GM19023 (cell line): ENCODE measurements around the gene ATP6V0C.
A peak's percentile ranks its signal among the peaks of the same experiment; 100 is the strongest.
"Not testable (repeated sequence)": the region's sequence is repeated elsewhere in the genome, so short reads cannot be mapped to it uniquely, and the experiment has no call there.

Source experiments
- ATAC-seq: cut with Tn5 transposase; IDR thresholded peaks from one replicate; pipeline ENCODE4 v1.9.1; 2021; ENCODE audit warnings: mild to moderate bottlenecking, moderate library complexity; ENCODE audit not compliant: unreplicated experiment

The ATP6V0C gene

DNA sequence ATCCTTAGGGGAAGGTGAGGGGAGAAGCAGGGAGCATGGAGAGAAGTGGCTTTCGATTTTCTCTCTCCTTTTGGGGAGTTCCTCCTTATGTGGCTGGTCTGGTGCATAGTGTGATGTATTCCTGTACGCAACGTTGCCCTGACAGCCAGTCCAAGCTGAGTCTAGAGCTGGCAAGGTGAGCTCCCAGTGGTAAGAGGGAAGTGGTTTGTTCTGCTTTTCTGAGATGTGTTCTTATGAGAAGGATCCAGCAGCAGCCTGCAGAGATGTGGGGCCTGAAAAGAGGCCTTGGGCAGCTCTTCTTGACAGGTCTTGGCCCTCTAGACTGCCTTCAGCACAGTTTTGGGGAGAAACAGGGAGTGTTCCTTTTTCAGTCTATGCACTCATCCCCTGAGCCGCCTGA lies 27.2 kb downstream of the ATP6V0C start:
- not testable (repeated sequence) for ATAC-seq

DNA sequence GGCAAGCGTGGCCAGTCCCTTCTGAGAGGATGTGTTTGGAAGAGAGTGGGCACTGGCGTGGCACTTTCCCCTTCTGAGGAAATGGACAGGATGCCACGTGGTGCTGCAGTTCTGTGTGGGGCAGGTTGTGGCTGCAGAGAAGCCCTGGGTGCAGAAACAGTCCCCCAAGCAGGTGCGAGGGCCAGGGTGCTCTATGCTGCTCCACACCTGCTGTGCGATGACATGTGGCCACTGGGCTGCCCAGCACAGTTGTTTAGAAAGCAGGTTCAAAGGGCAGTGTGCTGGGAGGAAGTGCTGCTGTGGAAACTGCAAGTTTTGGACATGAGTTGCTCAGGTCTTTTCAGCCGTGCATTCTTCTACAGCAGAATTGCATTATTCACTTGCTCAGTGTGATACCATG lies 27.7 kb downstream of the ATP6V0C start:
- ATAC-seq = not testable (repeated sequence)

DNA sequence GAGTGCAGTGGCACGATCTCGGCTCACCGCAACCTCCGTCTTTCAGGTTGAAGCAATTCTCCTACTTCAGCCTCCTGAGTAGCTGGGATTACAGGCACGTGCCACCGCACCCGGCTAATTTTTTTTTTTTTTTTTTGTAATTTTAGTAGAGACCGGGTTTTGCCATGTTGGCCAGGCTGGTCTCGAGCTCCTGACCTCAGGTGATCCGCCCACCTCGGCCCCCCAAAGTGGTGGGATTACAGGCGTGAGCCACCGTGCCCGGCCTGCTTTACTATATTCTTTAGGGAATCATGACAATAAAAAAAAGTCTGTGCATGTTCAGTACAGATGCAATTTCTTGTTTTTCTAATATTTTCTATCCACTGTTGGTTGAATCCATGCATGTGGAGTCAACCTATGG lies 30.0 kb downstream of the ATP6V0C start:
- ATAC-seq = not testable (repeated sequence)

DNA sequence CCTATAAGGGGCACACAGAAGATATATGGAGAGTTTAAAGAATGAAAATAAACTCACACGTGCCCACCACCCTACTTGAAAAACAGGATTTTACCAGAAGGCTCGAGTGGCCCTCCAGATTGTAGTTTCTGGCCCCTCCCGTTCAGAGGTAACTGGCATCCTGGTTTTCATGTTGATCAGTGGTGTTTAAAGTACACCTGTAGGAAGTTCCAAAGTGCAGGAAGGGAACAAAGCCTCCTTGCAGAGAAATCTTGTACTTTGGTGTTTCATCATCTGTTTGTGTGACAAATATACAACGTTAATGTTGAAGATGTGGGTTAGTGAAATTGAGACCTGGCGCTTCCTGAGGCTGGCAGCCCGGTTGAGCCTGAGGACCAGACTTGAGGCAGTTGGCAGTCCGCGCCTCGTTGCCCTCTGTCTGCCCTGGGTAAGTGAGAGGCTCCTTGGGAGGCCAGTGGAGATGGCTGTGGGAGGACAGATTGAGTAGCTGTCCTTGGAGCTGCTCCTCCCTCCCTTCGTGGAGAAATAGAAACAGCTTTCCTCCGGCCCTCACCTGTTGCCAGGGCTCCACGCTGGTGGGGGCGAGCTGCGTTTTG lies 36.6 kb downstream of the ATP6V0C start:
- not testable (repeated sequence) for ATAC-seq

DNA sequence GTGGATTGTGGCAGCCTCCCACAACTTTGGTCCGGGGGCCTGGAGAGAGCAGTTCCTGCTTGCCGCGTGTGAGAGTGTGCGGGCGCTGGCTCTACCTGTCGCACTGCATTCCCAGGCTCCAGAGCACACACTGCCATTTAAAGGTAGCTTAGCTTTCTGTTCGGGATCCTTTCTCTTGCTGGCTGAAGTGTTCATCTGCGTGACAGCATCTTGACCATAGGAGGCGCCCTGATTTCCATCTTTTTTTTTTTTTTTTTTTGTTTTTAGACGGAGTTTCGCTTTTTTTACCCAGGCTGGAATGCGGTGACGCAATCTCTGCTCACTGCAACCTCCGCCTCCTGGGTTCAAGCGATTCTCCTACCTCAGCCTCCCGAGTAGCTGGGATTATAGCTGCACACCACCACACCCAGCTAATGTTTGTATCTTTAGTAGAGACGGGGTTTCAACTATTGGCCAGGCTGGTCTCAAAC lies 37.7 kb downstream of the ATP6V0C start:
- ATAC-seq = not testable (repeated sequence)

DNA sequence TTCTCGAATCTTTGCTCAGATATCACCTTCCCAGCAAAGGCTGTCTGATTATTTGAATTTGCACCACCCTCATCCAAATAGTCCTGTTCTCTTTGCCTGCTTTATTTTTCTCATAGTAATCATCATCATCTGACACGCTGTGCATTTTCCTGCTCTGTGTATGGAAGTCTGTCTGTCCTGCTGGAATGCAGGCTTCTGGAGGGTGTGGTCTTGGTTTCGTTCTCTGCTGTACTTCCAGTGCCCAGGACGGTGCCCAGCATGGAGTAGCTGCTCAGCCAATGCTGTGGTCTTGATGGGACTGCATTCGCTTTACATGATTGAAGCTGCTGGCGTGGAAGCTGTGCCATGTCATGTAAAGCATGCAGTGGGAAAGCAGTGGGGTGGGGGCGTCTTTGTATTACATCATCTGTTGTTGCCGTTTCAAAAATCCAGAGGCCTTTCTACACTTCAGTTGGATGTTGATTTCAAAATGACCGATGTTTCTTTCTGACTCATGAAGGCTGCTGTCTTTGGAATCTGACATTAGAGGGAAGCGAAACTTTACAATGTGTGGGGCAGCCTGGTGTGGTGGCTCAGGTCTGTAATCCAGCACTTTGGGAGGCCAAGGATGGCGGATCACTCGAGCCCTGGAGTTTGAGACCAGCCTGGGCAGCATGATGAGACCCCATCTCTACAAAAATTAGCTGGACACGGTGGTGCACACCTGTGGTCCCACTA lies 41.1 kb downstream of the ATP6V0C start:
- not testable (repeated sequence) for ATAC-seq

DNA sequence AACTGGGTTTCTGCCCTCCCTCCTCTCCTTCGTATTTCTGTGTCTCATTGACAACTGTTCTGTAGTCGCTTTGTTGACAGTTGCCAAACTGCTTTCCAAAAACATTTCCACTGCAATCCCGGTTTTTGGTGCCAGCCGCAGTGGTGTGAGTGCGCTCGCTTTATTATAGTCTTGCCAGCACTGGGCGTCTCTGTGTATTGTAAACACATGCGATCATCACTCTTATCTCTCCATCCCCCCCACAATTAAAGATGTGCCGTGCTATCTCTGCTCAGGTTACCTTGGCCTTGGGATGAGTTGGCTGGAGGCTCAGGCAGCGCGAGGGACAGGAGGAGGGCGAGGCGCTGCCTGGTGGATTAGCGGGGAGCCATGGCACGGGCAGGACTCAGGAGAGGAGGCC lies 43.4 kb downstream of the ATP6V0C start:
- ATAC-seq = not testable (repeated sequence)

DNA sequence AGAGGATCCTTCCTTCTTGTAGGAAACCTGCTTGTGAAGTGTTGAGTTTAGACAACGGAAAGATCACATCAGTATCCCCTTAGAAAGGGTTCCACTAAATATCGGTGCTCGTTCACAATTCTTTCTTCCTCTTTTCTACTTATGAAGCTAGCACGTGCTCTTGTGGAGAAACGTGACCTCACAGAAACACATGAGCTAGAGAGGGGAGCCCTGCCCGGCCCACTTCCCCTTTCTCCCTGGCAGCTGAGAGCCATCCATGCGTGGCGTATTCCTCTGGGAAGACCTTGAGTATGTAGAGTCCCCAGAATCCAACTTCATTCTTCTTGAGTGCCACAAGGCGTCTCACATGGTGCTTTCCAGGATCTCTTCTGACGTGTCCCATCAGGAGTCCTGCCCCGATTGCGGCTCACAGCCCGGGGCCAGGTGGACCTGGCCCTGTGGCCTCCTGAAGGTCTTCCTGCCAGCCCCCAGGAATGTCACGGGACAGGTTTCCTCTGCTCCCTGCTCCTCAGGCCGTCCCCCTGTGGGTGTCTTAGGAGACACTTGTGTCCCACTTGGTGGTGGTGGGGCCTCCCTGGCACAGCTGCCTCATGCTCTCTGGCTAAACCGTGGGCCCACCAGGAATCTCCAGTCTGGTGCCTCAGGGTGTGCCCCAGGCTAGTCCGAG lies 46.5 kb downstream of the ATP6V0C start:
- ATAC-seq = peak; percentile 31

DNA sequence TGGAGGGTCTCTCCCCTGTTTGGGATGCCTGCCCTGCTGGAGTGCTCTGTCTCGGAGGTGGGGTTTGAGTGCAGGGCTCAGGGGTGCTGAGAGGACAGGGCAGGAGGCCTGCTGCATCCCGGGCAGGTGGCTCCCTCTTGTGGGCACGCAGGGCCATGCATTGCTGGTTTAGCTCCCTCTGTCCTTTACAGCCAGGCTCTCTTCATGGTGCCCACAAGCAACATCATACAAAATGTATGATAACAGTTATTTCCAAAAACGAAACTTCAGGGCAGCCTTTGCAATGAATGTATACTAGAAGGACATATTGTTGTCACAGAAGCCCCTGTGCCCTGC lies 47.0 kb downstream of the ATP6V0C start:
- ATAC-seq = peak; percentile 61

DNA sequence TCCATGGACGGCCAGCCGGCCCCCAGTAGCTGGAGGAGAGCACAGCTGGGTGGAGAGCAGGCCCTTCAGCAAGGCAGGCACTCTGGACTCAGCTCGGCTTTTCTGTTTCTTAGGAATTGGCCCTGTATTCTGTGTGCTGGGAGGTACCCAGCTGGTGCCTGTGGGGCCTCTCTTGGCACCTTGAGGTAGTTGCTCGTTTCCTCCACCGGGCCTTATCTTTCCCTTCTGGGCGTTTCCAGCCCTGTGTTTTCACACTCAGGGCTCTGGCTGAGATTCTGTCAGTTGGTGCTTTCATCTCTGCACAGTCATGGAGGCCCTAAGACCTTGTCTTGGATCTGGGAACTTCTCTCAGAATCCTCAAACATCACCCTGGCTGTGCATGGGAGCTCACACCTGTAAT lies 53.8 kb downstream of the ATP6V0C start:
- ATAC-seq = not testable (repeated sequence)

DNA sequence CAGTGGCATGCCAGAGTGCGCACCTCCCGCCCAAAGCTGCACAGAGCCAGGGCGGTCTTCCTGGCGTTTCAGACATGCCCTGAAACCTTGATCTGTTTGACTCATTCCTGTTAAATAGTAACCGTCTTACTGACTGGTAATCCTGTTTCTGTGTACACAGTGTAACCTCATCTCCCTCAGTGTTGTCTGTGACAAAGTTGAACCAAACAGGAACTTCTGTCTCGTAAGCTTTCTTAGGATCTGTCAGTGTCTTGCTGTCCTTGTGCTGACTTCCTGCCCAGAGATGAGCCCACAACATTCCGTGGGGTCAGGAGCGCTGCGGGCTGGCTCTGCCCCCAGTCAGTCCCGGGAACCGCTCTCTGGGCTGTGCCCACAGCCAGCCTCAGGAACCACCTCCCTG lies 54.8 kb downstream of the ATP6V0C start:
- not testable (repeated sequence) for ATAC-seq
